Hepatocyte (in vitro differentiated cells): ENCODE measurements around the gene PPP2R5B.

Source experiments
- EZH2 ChIP-seq: fragments of 200-600 bp; sonication (generic); IDR thresholded peaks from 2 replicates; pipeline ENCODE4 v1.6.1; 2016; ENCODE audit warnings: antibody characterized with exemption, mild to moderate bottlenecking, borderline replicate concordance
- EZH2phosphoT487 ChIP-seq: fragments of 200-600 bp; sonication (generic); IDR thresholded peaks from one replicate; pipeline ENCODE4 v1.6.1; 2018; ENCODE audit warnings: antibody characterized with exemption, mild to moderate bottlenecking, low read depth, moderate library complexity; ENCODE audit not compliant: unreplicated experiment, severe bottlenecking
- TF ChIP-seq, protein P1 (sequence below): fragments of 200-600 bp; sonication (generic); IDR thresholded peaks from 2 replicates; pipeline ENCODE4 v1.5.1; 2016; ENCODE audit warnings: antibody characterized with exemption, mild to moderate bottlenecking; ENCODE audit not compliant: poor library complexity

DNA sequence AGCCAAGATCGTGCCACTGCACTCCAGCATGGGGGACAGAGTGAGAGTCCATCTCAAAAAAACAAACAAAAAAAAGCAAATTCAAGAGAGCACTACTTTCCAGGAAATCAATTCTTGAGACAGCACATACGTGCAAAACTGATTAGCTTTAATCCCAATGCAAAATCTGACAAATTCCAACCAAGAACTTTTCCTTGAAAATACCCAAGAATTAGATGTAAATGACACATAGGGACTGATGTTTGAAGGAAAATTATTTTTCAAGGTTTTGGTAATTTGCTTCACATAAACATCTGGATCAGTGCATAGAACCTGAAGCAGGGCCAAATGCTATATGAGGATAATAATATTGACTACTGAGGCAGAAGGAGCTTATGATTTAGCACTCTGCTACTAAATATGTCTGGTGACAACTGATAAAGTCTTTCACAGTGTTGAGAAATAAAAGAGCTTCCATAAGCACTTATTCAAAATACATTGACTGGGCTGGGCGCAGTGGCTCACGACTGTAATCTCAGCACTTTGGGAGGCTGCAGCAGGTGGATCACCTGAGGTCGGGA lies 38.7 kb downstream of the PPP2R5B start:
- TF ChIP-seq EZH2phosphoT487 (no peak), EZH2 (no peak)
- TF ChIP-seq, protein P1, sequence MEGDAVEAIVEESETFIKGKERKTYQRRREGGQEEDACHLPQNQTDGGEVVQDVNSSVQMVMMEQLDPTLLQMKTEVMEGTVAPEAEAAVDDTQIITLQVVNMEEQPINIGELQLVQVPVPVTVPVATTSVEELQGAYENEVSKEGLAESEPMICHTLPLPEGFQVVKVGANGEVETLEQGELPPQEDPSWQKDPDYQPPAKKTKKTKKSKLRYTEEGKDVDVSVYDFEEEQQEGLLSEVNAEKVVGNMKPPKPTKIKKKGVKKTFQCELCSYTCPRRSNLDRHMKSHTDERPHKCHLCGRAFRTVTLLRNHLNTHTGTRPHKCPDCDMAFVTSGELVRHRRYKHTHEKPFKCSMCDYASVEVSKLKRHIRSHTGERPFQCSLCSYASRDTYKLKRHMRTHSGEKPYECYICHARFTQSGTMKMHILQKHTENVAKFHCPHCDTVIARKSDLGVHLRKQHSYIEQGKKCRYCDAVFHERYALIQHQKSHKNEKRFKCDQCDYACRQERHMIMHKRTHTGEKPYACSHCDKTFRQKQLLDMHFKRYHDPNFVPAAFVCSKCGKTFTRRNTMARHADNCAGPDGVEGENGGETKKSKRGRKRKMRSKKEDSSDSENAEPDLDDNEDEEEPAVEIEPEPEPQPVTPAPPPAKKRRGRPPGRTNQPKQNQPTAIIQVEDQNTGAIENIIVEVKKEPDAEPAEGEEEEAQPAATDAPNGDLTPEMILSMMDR = no peak
